HG02938 (cell line): Measurements from ENCODE around the gene MRFAP1.
"Not testable (repeated sequence)": the region's sequence is repeated elsewhere in the genome, so short reads cannot be mapped to it uniquely, and the experiment has no call there.

Experiments used
- ATAC-seq: cut with Tn5 transposase; IDR thresholded peaks from one replicate; pipeline ENCODE4 v1.9.1; 2021; ENCODE audit warnings: mild to moderate bottlenecking, moderate library complexity; ENCODE audit not compliant: unreplicated experiment

MRFAP1 gene

GRCh38 chr4:6633091-6633906 lies 7.2 kb upstream of the MRFAP1 start:
- no peak for ATAC-seq

GRCh38 chr4:6634746-6635145 lies 5.7 kb upstream of the MRFAP1 start:
- no peak for ATAC-seq

- no peak for ATAC-seq
Measured at GRCh38 chr4:6639137-6639680, 1.3 kb upstream of the MRFAP1 start.

DNA sequence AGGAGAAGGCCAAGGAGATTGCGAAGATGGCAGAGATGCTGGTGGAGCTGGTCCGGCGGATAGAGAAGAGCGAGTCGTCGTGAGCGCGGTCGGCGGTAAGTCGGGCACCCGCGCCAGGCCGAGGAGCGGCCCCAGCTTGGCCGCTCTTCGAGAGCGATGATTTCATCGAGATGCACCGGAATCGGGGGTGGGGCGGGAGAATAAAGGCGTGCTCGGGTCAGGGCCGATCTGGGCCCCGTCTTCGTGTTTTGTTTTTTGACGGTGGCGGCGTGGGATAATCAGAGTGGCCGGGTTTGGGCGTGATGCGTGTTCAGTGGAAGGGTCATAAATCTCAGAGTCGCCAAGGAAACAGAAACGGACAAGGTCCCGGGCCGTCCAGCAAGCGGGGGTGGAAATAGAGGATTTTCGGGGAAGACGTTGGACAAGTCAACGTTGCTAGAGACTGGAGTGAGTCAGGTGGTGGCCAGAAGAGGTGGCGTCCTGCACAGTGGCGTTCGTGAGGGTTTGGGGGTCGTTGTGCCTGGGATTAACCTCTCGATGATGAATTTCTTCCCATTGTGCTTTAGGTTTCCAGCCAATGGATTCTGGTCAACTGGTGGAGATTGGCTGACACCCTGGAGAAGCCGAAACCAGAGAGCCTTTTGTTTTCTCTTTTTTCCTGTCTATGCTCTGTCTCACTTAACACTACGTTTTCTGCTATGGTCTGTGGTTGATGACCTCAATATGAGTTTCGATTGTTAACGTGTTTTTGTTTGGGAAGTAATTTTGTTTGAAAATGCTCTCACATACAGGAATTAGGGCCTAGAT lies 882 bp downstream of the MRFAP1 start:
- peak; percentile 39 for ATAC-seq

DNA sequence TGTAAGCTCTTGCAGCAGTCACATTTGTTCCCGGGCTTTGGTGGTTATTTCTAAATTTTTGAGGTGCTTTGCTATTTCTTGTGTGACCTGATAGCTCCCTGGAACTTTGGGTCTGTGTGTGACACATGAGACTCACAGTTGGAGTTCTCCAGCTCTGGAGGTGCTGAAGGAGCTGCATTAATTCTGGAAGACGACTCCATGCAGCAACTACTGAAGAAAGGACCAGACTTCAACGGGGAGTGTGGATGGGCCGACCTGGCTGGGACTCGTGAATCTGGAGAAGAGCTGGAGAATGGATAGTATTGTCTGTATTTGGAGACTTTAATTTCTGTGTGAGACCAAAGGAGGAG lies 1.5 kb downstream of the MRFAP1 start:
- ATAC-seq: no peak

DNA sequence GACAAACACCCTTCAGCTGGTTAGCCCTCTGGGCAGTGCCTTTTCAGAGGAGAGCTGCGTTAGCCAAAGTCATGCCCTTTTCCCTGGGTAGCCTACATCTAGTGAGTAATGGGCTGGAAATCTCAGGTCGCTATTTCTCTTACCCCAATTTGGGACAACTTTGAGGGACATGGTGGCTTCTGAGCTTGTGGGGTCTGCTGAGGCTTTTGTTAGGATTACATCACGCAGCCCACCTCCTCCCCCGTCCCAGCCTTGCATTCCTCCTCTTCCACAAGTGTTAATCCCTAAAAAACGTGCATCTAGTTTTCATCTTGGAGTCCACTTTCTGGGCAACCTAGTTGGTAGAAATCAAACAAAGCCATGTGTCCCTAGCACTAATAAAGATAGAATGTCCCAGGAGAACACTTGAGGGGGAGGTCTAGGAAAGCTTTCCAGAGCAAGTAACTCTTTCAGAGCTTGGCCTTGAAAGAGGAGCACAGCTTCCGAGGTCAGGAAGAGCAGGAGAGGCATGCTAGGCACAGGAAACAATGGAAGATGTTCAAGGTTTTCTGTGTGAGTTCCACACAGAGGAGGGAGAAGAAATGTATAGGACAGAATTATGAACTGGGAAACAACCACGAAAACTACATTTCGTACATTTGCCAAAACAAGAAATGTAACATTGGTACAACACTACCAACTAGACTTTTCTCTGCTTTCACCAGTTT lies 2.8 kb downstream of the MRFAP1 start:
- no peak for ATAC-seq

- no peak for ATAC-seq
Measured at GRCh38 chr4:6644792-6645530, 4.5 kb downstream of the MRFAP1 start.

GRCh38 chr4:6647169-6647568 lies 6.7 kb downstream of the MRFAP1 start:
- no peak for ATAC-seq

DNA sequence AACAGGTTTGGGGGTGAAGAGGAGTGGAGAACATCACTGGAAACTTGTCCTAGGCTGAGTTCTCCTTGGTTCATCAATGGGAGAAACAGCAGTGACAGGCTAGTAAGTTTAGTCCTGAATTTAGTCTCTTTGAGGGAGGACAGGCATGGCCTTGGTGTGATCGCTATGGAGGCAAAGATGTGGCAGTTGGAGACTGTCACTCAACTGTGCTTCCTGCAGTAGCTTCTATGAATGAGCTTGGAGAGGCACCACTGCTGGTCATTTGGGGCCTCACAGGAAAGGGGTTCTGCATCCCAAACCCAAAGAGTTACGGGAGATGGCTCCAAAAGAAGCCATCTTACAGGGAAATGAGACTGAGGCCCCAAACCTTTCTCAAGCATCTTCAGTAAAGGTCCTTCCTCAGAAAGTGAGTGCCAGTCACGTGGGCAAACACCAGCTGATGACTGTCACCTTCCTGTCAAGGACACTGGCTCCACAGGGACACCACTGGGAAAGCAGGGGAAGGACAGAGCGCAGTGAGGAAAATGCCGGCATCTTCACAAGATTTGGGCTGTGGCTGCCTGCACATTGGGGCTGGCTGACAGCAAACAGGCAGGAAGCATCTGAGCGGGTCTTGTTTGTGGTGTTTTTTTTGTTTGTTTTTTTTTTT lies 7.2 kb downstream of the MRFAP1 start:
- ATAC-seq: no peak

- ATAC-seq: no peak
Measured at GRCh38 chr4:6649216-6649615, 8.7 kb downstream of the MRFAP1 start.

GRCh38 chr4:6654211-6654610 lies 13.7 kb downstream of the MRFAP1 start:
- ATAC-seq: not testable (repeated sequence)

DNA sequence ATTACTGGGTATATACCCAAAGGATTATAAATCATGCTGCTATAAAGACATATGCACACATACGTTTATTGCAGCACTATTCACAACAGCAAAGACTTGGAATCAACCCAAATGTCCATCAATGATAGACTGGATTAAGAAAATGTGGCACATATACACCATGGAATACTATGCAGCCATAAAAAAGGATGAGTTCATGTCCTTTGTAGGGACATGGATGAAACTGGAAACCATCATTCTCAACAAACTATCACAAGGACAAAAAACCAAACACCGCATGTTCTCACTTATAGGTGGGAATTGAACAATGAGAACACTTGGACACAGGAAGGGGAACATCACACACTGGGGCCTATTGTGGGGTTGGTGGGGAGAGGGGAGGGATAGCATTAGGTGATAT lies 14.8 kb downstream of the MRFAP1 start:
- ATAC-seq: not testable (repeated sequence)

DNA sequence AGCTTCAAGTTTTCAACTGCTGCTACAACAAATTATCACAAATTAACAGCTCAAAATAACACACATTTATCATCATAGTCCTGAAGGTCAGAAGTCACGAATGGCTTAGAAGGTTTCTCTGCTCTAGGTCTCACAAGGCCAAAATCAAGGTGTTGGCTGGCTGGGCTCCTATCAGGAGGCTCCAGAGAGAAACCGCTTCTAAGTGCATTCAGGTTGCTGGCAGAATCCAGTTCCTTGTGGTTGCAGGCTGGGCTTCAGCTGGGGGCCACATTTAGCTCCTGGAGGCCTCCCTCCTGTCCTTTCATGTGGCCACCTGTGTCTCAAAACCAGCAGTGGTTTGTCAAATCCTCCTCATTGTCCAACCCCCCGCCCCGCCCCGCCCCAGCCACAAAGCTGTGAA lies 15.4 kb downstream of the MRFAP1 start:
- ATAC-seq: no peak

DNA sequence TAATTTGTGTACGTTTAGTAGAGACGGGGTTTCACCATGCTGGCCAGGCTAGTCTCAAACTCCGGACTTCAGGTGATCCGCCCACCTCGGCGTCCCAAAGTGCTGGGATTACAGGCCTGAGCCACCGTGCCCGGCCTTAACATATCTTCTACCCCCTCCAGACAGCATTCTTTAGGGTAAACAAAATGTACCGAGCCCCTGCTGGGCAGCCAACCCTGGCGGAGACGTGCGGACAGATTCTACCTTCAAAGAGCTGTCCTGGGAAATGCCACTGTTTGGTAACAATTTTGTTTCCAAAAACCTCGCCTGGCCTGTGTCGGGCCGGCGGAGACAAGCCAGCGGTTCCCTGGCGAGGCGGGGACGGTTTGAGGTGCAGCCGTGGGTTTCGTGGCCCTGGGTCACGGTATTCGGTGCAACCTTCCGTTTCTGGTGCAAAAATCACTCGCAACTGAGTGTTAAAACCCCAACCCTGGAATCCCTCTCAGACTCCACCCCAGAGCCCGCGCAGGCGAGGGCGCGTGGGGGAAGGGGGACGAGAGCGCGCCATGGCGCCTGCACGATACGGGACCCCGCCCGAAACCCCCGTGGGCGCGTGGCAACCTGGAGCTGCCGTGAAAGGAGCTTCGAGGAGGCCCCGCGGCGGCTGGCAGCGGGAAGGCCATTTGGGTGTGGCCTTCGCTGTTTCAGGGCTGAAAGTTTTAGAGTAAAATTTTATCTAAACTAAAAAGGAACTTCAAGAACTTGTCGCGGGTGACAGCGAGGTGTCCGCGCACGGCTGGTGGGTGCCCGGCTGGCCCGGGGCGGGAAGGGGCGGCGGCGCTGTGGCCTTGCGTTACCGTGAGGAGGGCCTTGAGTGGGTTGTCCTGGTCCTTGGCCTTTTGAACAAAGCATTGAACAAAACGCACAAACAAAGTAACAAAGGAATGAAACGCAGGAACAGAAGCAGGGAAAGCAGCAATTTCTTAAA lies 17.0 kb downstream of the MRFAP1 start:
- no peak for ATAC-seq

GRCh38 chr4:6658209-6658595 lies 17.7 kb downstream of the MRFAP1 start:
- ATAC-seq: no peak

DNA sequence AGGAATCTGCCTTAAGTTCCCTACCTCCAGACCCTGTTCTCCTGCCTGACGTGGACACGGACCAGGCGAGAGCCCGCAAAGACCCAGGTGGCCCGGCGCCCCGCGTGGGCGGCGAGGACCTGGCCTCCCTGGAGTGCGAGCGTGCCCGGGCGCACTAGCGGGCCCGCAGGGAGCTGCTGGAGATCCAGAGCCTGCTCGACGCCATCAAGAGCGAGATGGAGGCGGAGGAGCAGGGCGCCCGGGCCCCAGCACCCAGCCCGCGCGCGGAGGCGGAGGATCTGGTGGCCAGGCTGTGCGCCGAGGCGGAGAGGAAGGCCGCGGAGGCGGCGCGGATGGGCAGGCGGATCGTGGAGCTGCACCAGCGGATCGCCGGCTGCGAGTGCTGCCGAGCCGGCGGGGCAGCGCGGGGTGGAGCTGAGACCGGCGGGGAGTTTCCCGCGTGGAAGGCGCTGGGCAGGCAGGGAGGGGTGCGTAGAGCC lies 18.2 kb downstream of the MRFAP1 start:
- no peak for ATAC-seq

DNA sequence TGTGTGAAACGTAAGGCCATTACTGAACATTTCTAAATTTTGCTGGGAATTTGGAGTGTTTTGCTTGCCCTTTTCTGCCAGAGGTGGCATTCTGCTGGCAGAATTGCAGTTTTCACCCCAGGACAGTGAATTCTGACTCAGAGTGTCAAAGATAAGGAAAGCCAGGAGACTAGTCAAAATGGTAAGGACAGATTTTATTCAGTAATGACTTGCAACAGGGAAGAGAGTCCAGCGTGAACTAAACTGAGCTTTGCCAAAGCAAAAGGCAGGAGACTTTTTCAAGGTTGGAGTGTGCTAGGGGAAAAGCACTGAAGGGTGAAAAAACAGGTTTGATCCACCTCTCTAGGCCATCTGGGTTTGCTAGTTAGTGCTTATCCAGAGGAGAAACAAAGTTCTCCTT lies 19.4 kb downstream of the MRFAP1 start:
- ATAC-seq: no peak

DNA sequence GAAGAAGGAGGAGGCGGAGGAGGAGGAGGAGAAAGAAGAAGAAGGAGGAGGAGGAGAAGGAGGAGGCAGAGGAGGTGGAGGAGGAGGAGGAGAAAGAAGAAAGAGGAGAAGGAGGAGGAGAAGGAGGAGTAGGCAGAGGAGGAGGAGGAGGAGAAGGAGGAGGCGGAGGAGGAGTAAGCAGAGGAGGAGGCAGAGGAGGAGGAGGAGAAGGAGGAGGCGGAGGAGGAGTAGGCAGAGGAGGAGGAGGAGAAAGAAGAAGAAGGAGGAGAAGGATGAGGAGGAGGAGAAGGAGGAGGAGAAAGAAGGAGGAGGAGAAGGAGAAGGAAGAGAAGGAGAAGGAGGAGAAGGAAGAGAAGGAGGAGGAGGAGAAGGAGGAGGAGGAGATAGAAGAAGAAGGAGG lies 19.9 kb downstream of the MRFAP1 start:
- ATAC-seq: no peak

GRCh38 chr4:6662591-6662990 lies 22.1 kb downstream of the MRFAP1 start:
- no peak for ATAC-seq
